Sigmoid colon (tissue), 4 donors: ENCODE data around the gene SELENOK.
A peak's percentile ranks its signal among the peaks of the same experiment; 100 is the strongest.

Experiments
- EP300 ChIP-seq, 4 donors: sonication (generic); formaldehyde crosslinking; IDR thresholded peaks; one replicate each; pipeline ENCODE4 v1.6.1; 2017; ENCODE audit warnings: antibody characterized with exemption in 4 of 4
- POLR2A ChIP-seq, 2 donors: fragments of 450-650 bp; IDR thresholded peaks; one replicate each; pipeline ENCODE4 v1.6.1; 2016; ENCODE audit warnings: antibody characterized with exemption in 2 of 2, mild to moderate bottlenecking in 2 of 2, moderate library complexity in 2 of 2
- POLR2AphosphoS5 ChIP-seq, 4 donors: sonication (generic); formaldehyde crosslinking; IDR thresholded peaks; one replicate each; pipeline ENCODE4 v1.6.1; 2017; ENCODE audit warnings: antibody characterized with exemption in 4 of 4

DNA sequence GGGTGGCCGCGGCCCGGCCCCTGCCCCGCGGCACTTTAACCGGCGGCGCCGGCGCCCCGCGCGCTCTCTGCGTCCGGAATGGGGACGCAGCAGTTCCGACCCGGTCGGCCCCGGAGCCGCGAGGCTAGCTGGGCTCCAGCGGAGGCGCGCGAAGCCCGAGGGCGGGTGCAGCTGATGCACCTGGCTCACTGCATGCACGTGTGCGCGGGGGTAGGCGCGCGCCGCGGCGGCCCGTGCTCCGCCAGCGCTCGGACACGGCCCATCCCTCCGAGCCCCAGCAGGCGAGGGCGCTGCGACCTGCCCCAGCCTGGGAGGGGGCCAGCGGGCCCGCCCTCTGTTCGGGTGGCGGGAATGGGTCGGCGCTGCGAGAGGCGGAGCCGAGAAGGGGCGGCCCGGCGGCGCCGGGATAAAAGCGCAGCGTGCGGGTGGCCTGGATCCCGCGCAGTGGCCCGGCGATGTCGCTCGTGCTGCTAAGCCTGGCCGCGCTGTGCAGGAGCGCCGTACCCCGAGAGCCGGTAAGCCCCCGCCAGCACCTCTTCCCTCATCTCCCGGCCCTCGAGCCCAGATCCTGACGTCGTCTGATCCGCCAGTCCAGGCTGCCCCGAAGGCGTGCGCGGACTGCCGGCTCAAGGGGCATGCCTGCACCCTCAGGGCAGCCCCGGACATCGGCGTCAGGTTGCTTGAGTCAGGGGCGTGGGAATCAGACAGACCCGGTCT lies 45.4 kb downstream of the SELENOK start, which contains the start of the genes CHDH and IL17RB:
- no peak for TF ChIP-seq EP300 (IDR thresholded peaks at IDR 0.05)
- peak in 1 of 4 donors; percentile 19 for TF ChIP-seq POLR2AphosphoS5 (IDR thresholded peaks at IDR 0.05)
- peak in 1 of 2 donors; percentile 46 for TF ChIP-seq POLR2A (IDR thresholded peaks at IDR 0.05)
